ENCODE results near the gene GABRR2. TPM values are rescaled to one million over a fixed set of nuclear protein-coding genes. Genes with fewer than 3 reads are reported as not detected.
"Not testable (repeated sequence)": the region's sequence is repeated elsewhere in the genome, so short reads cannot be mapped to it uniquely, and the experiment has no call there.

Gene GABRR2
- total RNA-seq, 1 experiment from 2014 or later = not detected

GRCh38 chr6:89295981-89296380, 19.1 kb downstream of the GABRR2 start:
- DNase-seq (ENCODE audit: extremely low read depth, low read depth) = no peak

GRCh38 chr6:89295116-89295515, 20.0 kb downstream of the GABRR2 start:
- DNase-seq (ENCODE audit: extremely low read depth, low read depth) = not testable (repeated sequence)

- DNase-seq (ENCODE audit: extremely low read depth, low read depth) = no peak
Measured at GRCh38 chr6:89291256-89291819, 23.8 kb downstream of the GABRR2 start.

GRCh38 chr6:89290401-89291155, 24.5 kb downstream of the GABRR2 start:
- DNase-seq (ENCODE audit: extremely low read depth, low read depth) = no peak

DNA sequence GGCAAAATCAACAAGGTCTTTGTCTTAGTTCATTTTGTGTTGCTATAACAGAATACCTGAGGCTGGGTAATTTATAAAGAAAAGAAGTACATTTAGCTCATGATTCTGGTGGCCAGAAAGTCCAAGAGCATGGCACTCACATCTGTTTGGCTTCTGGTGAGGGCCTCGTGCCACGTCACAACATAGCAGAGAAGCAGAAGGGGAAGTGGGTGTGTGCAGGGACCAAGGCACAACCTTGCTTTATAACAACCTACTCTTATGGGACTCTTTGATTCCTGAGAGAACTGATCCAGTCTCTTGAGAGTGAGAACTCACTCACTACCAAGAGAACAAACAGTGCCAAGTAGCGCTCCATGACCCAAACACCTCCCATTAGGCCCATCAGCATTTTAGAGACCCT, 25.4 kb downstream of the GABRR2 start:
- DNase-seq (ENCODE audit: extremely low read depth, low read depth) = no peak

DNA sequence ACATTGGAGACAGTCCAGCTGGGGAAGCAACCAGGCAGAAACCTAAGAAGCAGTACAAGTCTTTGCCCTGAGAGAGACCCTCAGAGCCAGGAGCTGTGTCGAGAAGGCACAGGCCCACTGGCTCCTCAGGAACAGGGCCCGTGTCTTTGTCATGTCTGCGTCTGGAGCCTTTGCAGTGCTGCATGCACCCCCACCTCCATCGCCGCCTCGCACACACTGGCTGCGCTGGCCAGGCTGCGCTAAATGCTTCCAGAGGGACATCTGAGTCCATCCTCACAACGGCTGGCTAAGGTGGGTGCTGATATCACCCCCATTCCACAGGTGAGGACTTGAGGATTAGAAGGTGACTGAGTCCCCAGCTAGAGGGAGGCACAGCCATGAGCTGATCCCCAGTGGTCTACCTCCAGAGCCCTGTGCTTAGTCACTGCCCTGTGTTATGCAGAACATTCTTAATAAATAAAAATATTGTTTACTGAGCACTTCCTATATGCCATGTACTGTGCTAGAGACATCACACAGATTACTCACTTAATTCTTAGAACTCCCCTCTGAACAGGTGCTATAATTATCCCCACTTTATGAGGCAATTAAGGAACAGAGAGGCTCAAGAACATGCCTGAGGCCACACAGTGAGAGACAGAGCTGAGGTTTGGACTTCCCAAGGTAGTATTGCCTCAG, 27.6 kb downstream of the GABRR2 start:
- no peak for DNase-seq (ENCODE audit: extremely low read depth, low read depth)

DNA sequence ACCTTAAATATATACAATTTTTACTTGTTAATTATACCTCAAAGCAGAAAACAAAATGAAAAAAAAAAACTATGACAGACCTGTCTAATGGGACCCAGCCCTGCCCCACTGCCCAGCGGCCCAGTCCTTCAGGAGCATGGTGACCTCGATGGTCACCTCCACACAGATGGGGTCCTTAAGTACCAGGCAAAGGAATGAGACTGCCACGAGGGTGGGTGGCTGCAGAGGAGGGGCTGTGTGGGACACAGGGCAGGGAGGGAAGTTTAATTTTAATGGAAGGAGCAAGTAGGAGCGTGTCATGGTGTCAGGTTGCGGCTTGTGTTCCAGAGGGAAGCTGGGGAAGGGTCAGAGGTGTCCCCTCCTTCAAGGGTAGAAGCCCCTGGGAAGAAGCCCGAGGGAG, 28.6 kb downstream of the GABRR2 start:
- no peak for DNase-seq (ENCODE audit: extremely low read depth, low read depth)

GRCh38 chr6:89284963-89285735, 29.9 kb downstream of the GABRR2 start:
- no peak for DNase-seq (ENCODE audit: extremely low read depth, low read depth)

GRCh38 chr6:89284081-89284480, 31.0 kb downstream of the GABRR2 start:
- no peak for DNase-seq (ENCODE audit: extremely low read depth, low read depth)

DNA sequence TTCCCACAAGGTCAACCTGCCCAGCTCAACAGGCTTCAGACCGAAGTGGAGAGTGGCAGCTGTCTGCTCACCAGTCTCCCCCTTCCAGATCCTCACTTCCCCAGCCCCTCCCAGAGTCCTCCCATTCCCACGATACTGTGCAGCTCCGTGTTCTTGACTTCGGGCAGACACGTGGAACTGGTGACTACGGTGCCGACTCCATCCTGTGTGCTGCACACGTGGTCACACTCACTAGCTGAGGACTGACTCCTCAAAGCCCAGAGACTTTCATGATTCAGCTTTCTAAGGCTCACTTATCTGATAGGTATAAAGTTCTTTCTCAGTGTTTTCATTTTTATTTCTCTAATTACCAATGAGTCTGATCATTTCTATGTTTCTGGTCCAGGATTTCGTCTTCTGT, 32.4 kb downstream of the GABRR2 start:
- no peak for DNase-seq (ENCODE audit: extremely low read depth, low read depth)

DNA sequence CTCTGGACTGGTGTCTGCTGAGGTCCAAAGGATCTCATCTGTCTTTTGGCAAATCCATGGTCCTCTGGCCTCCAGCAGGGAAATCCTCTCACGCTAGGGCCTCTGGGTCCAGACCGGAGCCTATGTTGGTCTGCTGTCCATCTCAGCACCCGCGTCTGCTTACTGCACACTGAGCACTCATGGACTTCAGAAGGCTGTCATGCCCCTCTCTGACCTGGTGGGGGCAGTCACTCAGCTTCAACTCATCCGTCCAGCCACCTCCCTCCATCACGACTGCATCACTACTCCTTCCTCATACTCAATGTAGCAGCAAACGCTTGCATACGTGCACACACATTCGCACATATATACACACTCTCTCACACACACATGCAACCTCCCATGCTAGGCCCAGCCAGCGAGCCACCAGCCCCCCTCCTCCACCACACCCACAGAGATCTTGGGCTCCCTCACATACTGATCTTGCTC, 33.3 kb downstream of the GABRR2 start:
- peak; percentile 17 for DNase-seq (ENCODE audit: extremely low read depth, low read depth)

DNA sequence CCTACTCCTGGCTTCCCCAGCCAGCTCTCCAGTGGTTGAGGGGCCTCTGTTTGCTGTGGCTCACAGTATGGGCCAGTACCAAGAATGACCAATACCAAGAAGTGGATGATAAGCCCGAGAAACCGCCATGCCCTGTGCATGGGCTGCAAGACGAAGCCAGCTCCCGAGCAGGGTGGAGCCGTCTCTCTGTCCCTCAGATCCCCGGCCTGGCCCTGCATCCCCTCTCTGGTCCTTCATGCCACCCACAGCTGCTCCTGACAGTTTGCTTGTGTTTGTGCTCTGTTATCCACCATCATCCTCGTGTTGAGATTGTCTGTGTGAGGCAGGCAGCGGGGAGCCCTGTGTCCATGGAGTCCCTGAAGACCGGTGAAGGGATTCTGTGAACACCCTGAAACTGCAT, 36.1 kb downstream of the GABRR2 start:
- DNase-seq (ENCODE audit: extremely low read depth, low read depth) = no peak

DNA sequence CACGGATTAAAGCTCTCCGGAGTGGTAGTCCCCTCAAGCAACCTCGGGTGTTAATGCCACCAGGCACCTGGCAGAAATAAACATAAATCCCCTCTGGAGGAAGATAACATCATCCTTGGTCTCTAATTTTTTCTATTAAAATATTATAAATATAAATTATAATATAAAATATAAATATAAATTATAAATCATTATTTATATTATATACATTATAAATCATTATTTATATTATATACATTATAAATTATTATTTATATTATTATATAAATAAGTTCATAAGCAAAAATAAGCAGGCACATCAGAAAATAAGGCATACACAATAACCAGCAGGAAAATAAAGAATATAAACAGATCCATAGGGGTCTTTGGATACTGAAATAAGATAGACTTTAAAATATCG, 39.2 kb downstream of the GABRR2 start:
- no peak for DNase-seq (ENCODE audit: extremely low read depth, low read depth)

- no peak for DNase-seq (ENCODE audit: extremely low read depth, low read depth)
Measured at GRCh38 chr6:89273816-89274215, 41.3 kb downstream of the GABRR2 start.

- no peak for DNase-seq (ENCODE audit: extremely low read depth, low read depth)
Measured at GRCh38 chr6:89272596-89272995, 42.5 kb downstream of the GABRR2 start.

DNA sequence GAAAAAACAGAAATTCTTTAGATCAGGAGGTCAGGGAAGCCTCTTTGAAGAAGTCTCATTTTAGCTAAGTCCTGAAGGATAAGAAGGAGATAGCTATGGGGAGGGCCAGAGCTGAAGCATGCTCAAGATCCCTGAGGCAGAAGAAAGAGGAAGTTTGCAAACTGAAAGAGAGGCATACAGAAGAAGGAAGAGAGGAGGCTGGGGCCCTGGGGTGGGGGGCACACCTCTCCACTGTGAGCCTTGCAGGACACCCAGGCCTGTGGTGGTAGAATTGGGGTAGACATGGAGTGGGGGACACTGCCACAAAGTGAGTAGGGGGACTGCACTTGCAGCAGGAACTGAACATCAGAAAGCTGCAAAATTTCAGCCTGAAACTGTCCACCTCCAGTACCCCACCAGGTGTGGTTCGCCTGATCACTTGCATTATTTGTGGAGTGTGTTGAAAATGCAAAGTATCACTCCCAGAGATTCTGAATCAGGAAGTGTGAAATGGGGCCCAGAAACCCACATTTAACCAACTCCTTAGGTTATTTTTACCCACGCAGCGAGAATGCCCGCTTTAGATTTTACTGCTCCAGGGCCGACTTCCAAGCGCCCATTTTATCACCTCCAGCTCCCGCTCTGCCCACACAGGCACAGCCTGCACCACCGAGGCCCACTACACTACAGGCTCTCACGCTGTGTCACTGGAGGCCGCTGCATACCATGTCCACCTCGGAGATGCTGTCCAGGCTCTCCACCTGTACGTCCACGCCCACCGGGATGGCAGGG, 44.0 kb downstream of the GABRR2 start:
- DNase-seq (ENCODE audit: extremely low read depth, low read depth) = no peak

- DNase-seq (ENCODE audit: extremely low read depth, low read depth) = no peak
Measured at GRCh38 chr6:89269981-89270380, 45.1 kb downstream of the GABRR2 start.

- no peak for DNase-seq (ENCODE audit: extremely low read depth, low read depth)
Measured at GRCh38 chr6:89269252-89269651, 45.8 kb downstream of the GABRR2 start.

DNA sequence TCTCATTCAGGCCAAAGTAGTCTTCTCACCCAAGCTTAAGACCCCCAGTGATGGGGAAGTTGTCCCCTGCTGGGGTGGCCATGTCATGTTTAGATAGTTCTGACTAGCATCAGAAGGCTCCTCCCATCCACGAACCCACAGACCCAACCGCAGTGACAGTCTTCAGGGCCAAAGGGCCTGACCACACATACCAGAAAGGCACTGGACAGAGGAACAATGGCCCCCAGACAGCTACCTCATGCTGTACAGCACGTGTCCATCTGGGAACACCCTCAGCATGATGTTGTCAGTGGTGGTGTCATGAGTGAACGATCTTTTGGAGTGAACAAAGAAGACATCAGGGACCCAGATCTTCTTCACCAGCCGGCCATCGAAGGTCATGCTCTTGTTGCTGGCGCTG, 46.3 kb downstream of the GABRR2 start:
- DNase-seq (ENCODE audit: extremely low read depth, low read depth) = no peak

DNA sequence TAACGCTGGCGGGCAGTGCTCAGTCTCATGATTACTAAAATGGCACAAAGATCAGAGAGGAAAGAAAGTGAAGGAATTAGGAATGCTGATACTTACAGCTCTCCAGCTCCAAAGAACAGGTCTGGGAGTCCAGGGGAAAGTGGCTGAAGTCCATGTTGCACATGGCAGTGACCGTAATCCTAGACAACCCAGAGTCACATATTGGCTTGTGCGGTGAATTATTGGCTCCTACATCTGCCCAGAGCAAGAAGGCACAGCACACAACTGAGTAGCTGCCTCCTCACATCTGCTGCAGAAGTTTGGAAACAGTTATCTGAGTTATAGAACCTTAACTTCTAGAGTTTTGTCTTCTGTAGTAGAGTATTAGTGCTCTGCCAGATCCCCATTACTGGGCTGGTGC, 47.2 kb downstream of the GABRR2 start:
- DNase-seq (ENCODE audit: extremely low read depth, low read depth) = no peak

Measured in NCI-H460 (cell line).